SU-DHL-6 (cell line): ENCODE results near the gene COL23A1.

Source experiments
- CTCF ChIP-seq: fragments of 200-600 bp; sonication (generic); IDR thresholded peaks from one replicate; pipeline ENCODE4 v1.5.1; 2017; ENCODE audit warnings: antibody characterized with exemption, mild to moderate bottlenecking, low read length, moderate library complexity; ENCODE audit not compliant: insufficient read depth, poor library complexity, severe bottlenecking
- EZH2phosphoT487 ChIP-seq: fragments of 200-600 bp; sonication (generic), shearing (Covaris generic); conservative IDR thresholded peaks from 2 replicates; pipeline ENCODE4 v1.6.1; 2018; ENCODE audit warnings: mild to moderate bottlenecking, antibody characterized with exemption, low read length, moderate library complexity, mixed read lengths

- no peak for TF ChIP-seq CTCF
- no peak for TF ChIP-seq EZH2phosphoT487
Observed at GRCh38 chr5:178290376-178290775, 299.8 kb downstream of the COL23A1 start.
